H1 (cell line): ENCODE measurements around the gene FCER2. TPM values are rescaled to one million over a fixed set of nuclear protein-coding genes. Genes with fewer than 3 reads are reported as not detected.

Experiments
- CTCF ChIA-PET: fragments of 300-600 bp; sonication (Branson Sonifier 250); formaldehyde crosslinking; loops from one replicate; lab custom pipeline; 2021; ENCODE audit not compliant: partially characterized antibody; lab: Charles Lee
- POLR2A ChIA-PET: fragments of 300-600 bp; sonication (Branson Sonifier 250); formaldehyde crosslinking; loops from one replicate; lab custom pipeline; 2021; ENCODE audit warnings: inconsistent platforms; ENCODE audit not compliant: partially characterized antibody; lab: Charles Lee
- DNase-seq, 2 experiments: peaks; one replicate each; pipeline versions ENCODE4 v3.0.0 to v3.0.0-alpha.2; 2010 to 2022; ENCODE audit warnings: low spot score in 2 of 2, low read depth in 1 of 2, mixed read lengths in 1 of 2
- FAIRE-seq: peaks from 2 replicates; lab custom pipeline; 2011; peaks lifted over from hg19 to GRCh38; lab: Jason Lieb, UNC
- H2AFZ ChIP-seq: 2 replicates; pipeline ENCODE4 v1.8.1; 2012; ENCODE audit warnings: low read length, inconsistent platforms
- H2AK5ac ChIP-seq: 2 replicates; pipeline ENCODE4 v1.6.1; 2013; ENCODE audit warnings: low read depth, low read length
- H2BK120ac ChIP-seq: replicated peaks from 2 replicates; pipeline ENCODE3; 2013; ENCODE audit warnings: low read depth, low read length, inconsistent platforms
- H2BK12ac ChIP-seq: 2 replicates; pipeline ENCODE4 v1.6.1; 2013; ENCODE audit warnings: low read depth, low read length
- H2BK15ac ChIP-seq: 2 replicates; pipeline ENCODE4 v1.6.1; 2013; ENCODE audit warnings: low read length
- H2BK20ac ChIP-seq: 2 replicates; pipeline ENCODE4 v1.6.1; 2013; ENCODE audit warnings: low read length
- H2BK5ac ChIP-seq: 2 replicates; pipeline ENCODE4 v1.6.1; 2013; ENCODE audit warnings: low read depth, low read length
- H3K14ac ChIP-seq: 2 replicates; pipeline ENCODE4 v1.6.1; 2013; ENCODE audit warnings: inconsistent platforms; ENCODE audit not compliant: insufficient read length
- H3K18ac ChIP-seq: 2 replicates; pipeline ENCODE4 v1.6.1; 2013; ENCODE audit warnings: low read length; ENCODE audit errors: extremely low read depth
- H3K23ac ChIP-seq: 2 replicates; pipeline ENCODE4 v1.6.1; 2013; ENCODE audit warnings: inconsistent platforms; ENCODE audit not compliant: insufficient read length
- H3K23me2 ChIP-seq: 2 replicates; pipeline ENCODE4 v1.6.1; 2013; ENCODE audit warnings: low read depth, low read length
- H3K27ac ChIP-seq: 2 replicates; pipeline ENCODE4 v1.6.1; 2011; ENCODE audit warnings: low read depth, low read length, inconsistent platforms
- H3K27me3 ChIP-seq, 4 experiments: replicated peaks in 1 of 4; 1 replicate in 1 of 4; 2 replicates in 3 of 4; pipeline versions ENCODE4 v1.6.1 to v1.8.1; 2011 to 2013; ENCODE audit warnings: low read length in 3 of 4, mild to moderate bottlenecking in 3 of 4, inconsistent platforms in 2 of 4, mixed read lengths in 2 of 4, moderate library complexity in 1 of 4; ENCODE audit not compliant: control insufficient read depth in 3 of 4, insufficient read depth in 3 of 4; ENCODE audit errors: extremely low read depth in 1 of 4
- H3K36me3 ChIP-seq, 4 experiments: 2 replicates each; pipeline versions ENCODE4 v1.6.1 to v1.8.1; 2011 to 2013; ENCODE audit warnings: mild to moderate bottlenecking in 4 of 4, low read length in 3 of 4, moderate library complexity in 2 of 4, control low read depth in 1 of 4, inconsistent platforms in 1 of 4; ENCODE audit not compliant: insufficient read depth in 4 of 4, control insufficient read depth in 2 of 4
- H3K4ac ChIP-seq: replicated peaks from 2 replicates; pipeline ENCODE3; 2013; ENCODE audit warnings: low read length, low read depth, mixed read lengths, inconsistent platforms; ENCODE audit not compliant: insufficient read length
- H3K4me1 ChIP-seq, 4 experiments: replicated peaks in 1 of 4; 1 replicate in 1 of 4; 2 replicates in 3 of 4; pipeline versions ENCODE4 v1.6.1 to v1.8.1; 2011 to 2013; ENCODE audit warnings: low read length in 3 of 4, inconsistent platforms in 2 of 4, mixed read lengths in 1 of 4; ENCODE audit not compliant: insufficient read depth in 4 of 4, control insufficient read depth in 3 of 4
- H3K4me2 ChIP-seq, 2 experiments: 2 replicates each; pipeline versions ENCODE4 v1.6.1 to v1.8.1; 2011 to 2013; ENCODE audit warnings: low read depth in 2 of 2, low read length in 2 of 2, control low read depth in 1 of 2, inconsistent platforms in 1 of 2, mild to moderate bottlenecking in 1 of 2; ENCODE audit not compliant: insufficient read depth in 1 of 2
- H3K4me3 ChIP-seq, 4 experiments: fragments of 200-600, 300-600 bp in 1 of 4; sonication (generic), shearing (Covaris generic), sonication (Bioruptor Twin) in 1 of 4; 2 replicates each; pipeline versions ENCODE4 v1.5.1 to v1.8.1; 2011 to 2016; ENCODE audit warnings: low read length in 4 of 4, low read depth in 3 of 4, control low read depth in 2 of 4, inconsistent platforms in 2 of 4, mild to moderate bottlenecking in 2 of 4, mixed read lengths in 1 of 4, moderate library complexity in 1 of 4; ENCODE audit not compliant: insufficient read depth in 2 of 4; ENCODE audit errors: extremely low read depth in 1 of 4
- H3K56ac ChIP-seq: replicated peaks from 2 replicates; pipeline ENCODE3; 2013; ENCODE audit warnings: low read depth, mild to moderate bottlenecking, mixed read lengths, low read length, inconsistent platforms; ENCODE audit not compliant: insufficient read length
- H3K79me1 ChIP-seq: 2 replicates; pipeline ENCODE4 v1.6.1; 2013; ENCODE audit warnings: low read depth, low read length, control low read depth
- H3K79me2 ChIP-seq, 2 experiments: 2 replicates each; pipeline versions ENCODE4 v1.6.1 to v1.8.1; 2012 to 2013; ENCODE audit warnings: low read length in 2 of 2, mild to moderate bottlenecking in 2 of 2, inconsistent platforms in 1 of 2; ENCODE audit not compliant: insufficient read depth in 2 of 2, control insufficient read depth in 1 of 2
- H3K9ac ChIP-seq, 4 experiments: replicated peaks in 1 of 4; 1 replicate in 1 of 4; 2 replicates in 3 of 4; pipeline versions ENCODE4 v1.6.1 to v1.8.1; 2011 to 2013; ENCODE audit warnings: low read depth in 3 of 4, low read length in 3 of 4, control low read depth in 2 of 4, mild to moderate bottlenecking in 2 of 4, moderate library complexity in 2 of 4, inconsistent platforms in 1 of 4; ENCODE audit errors: extremely low read depth in 1 of 4
- H3K9me3 ChIP-seq, 2 experiments: 2 replicates each; pipeline versions ENCODE4 v1.6.1 to v1.8.1; 2012 to 2013; ENCODE audit warnings: mild to moderate bottlenecking in 2 of 2, moderate library complexity in 2 of 2, control low read depth in 1 of 2, inconsistent platforms in 1 of 2, low read depth in 1 of 2, low read length in 1 of 2, mixed read lengths in 1 of 2; ENCODE audit not compliant: insufficient read depth in 2 of 2
- H4K20me1 ChIP-seq, 2 experiments: replicated peaks in 1 of 2; 2 replicates each; pipeline versions ENCODE3 to v1.8.1; 2011 to 2013; ENCODE audit warnings: inconsistent platforms in 2 of 2, low read length in 2 of 2, mild to moderate bottlenecking in 1 of 2; ENCODE audit not compliant: insufficient read depth in 2 of 2, control insufficient read depth in 1 of 2
- H4K5ac ChIP-seq: 2 replicates; pipeline ENCODE4 v1.6.1; 2013; ENCODE audit warnings: low read length, low read depth, mixed read lengths, inconsistent platforms; ENCODE audit not compliant: insufficient read length
- H4K8ac ChIP-seq: 2 replicates; pipeline ENCODE4 v1.8.0; 2013; ENCODE audit warnings: mild to moderate bottlenecking, moderate library complexity, low read length, inconsistent platforms; ENCODE audit not compliant: insufficient read depth; ENCODE audit errors: extremely low read depth
- H4K91ac ChIP-seq: replicated peaks from 2 replicates; pipeline ENCODE3; 2013; ENCODE audit warnings: low read length, mixed read lengths, inconsistent platforms; ENCODE audit not compliant: insufficient read length
- CREB1 ChIP-seq: IDR thresholded peaks from 2 replicates; pipeline ENCODE4 v1.6.1; 2012; ENCODE audit warnings: inconsistent platforms
- KDM4A ChIP-seq: IDR thresholded peaks from one replicate; pipeline ENCODE4 v1.7.1; 2012; ENCODE audit warnings: low read depth, mild to moderate bottlenecking, moderate library complexity, low read length, inconsistent platforms; ENCODE audit not compliant: severe bottlenecking
- SIX5 ChIP-seq: IDR thresholded peaks from 2 replicates; pipeline ENCODE4 v1.6.1; 2011; ENCODE audit warnings: mild to moderate bottlenecking, low read depth, low read length
- WGBS, 2 experiments: shearing (Covaris generic) in 1 of 2; methylation state at CpG; one replicate each; pipeline versions ENCODE4 v1.1.6 to v1.1.7; 2013 to 2015; ENCODE audit warnings: low lambda C conversion rate in 2 of 2, mixed read lengths in 2 of 2, inconsistent platforms in 1 of 2, low coverage in 1 of 2, missing lambda C conversion rate in 1 of 2; ENCODE audit not compliant: insufficient replicate concordance in 2 of 2, insufficient coverage in 1 of 2, insufficient read length in 1 of 2; ENCODE audit errors: extremely low coverage in 1 of 2, missing lambda C conversion rate in 1 of 2; 5-methylcytosine and 5-hydroxymethylcytosine counted together
- polyA plus RNA-seq, 7 experiments: library from polyadenylated mRNA; depleted of rRNA in 3 of 7; stranded (reverse) in 5 of 7; unstranded in 2 of 7; fragments of >200 nt in 5 of 7; fragments of 200-250 nt in 2 of 7; gene quantifications; 1 replicate in 5 of 7; 2 replicates in 1 of 7; 4 replicates in 1 of 7; pipeline versions ENCODE4 v1.2.1 to v1.2.3, GENCODE V29; 2011 to 2013; ENCODE audit warnings: missing spikeins in 2 of 7, mixed read lengths in 2 of 7
- total RNA-seq: library from RNA; stranded (reverse); fragmentation: NEBNext Ultra II Directional; extraction: Animal tissue kit (Norgen Biotek cat#: 25700); gene quantifications from 2 replicates; pipeline ENCODE4 v1.2.1, GENCODE V29; 2021

FCER2 gene
- total and polyA plus RNA-seq, 2 of the 8 experiments (the other 6 are each of a cell fraction or from before 2014, with no cell fraction given): 0.67 TPM; not detected in 1

- Histone ChIP-seq H3K4me1 (peaks cover 0 to 3% (median 1%) of the 10 kb centered on the region in 4 experiments; a peak in 1 of 7 replicates), H3K27me3 (peaks cover 0 to 18% (median 11%) of the 10 kb centered on the region in 4 experiments; a peak in 4 of 7 replicates), H3K4me3 (peak overlapping the region; percentile 2 to 70 (median 48); a peak in 7 of 8 replicates), H2BK5ac (0 out of 2 replicates have a peak overlapping the region, but pooled peaks have one; percentile 12), H3K4me2 (peak overlapping the region; percentile 70 to 86), H3K4ac (no peak overlapping the region), H3K14ac (no peak overlapping the region), H2AK5ac (no peak overlapping the region; the same call in 1 of the 2 replicates), H3K79me1 (no peaks in the 10 kb centered on the region), H2BK120ac (peak overlapping the region; percentile 43), H3K9me3 (no peaks in the 10 kb centered on the region), H3K79me2 (no peaks in the 10 kb centered on the region), H2BK15ac (no peak overlapping the region), H3K56ac (no peak overlapping the region), H3K23me2 (peaks cover 2% of the 10 kb centered on the region; the same call in 1 of the 2 replicates), H2AFZ (peak overlapping the region; percentile 92), H3K36me3 (no peaks in the 10 kb centered on the region), H4K5ac (peak overlapping the region; percentile 43), H3K27ac (no peak overlapping the region), H3K18ac (peak overlapping the region; percentile 78; the same call in 1 of the 2 replicates), H3K9ac (no peak overlapping the region), H2BK12ac (no peak overlapping the region), H3K23ac (no peak overlapping the region), H2BK20ac (0 out of 2 replicates have a peak overlapping the region, but pooled peaks have one; percentile 72), H4K91ac (peak overlapping the region; percentile 85), H4K8ac (peak overlapping the region; percentile 79; the same call in 1 of the 2 replicates), H4K20me1 (no peaks in the 10 kb centered on the region)
- FAIRE-seq (no peak), DNase-seq (peak in 1 of 2 experiments; percentile 60)
- WGBS, 2 experiments: 76% methylated on average over 8 of the region's 9 CpGs; no CpG with 5 or more reads in 1 of the 2 experiments
- CTCF ChIA-PET: interaction anchor here (0.5 to 4.7 kb wide), 8 partner anchors 10 to 340 kb away, joined by 3 to 32 read pairs (median 4); partner anchors contain the start of gene TRAPPC5
- TF ChIP-seq KDM4A (peak; percentile 44), CREB1 (peak; percentile 72; the same call in 1 of the 2 replicates), SIX5 (no peak)
- POLR2A ChIA-PET: interaction anchor here (0.5 to 1.2 kb wide), 2 partner anchors 10 to 130 kb away, joined by 3 read pairs; partner anchors contain the start of gene TRAPPC5
These were observed 31.1 kb downstream of the FCER2 start for GRCh38 chr19:7670790-7671189.
